Stimulated activated CD4-positive, alpha-beta T cell treated with anti-CD3 and anti-CD28 coated beads, Interleukin-2, amount 100 ng/mL, for 48 hours (primary cell): Measurements from ENCODE around the gene MARCHF3.
"Not testable (repeated sequence)": the region's sequence is repeated elsewhere in the genome, so short reads cannot be mapped to it uniquely, and the experiment has no call there.

Experiments
- DNase-seq, 2 donors: peaks; one replicate each; pipeline ENCODE4 v3.0.0-alpha.2; 2020

MARCHF3 gene

GRCh38 chr5:127011153-127011552 is 19.2 kb downstream of the MARCHF3 start:
- no peak for DNase-seq

DNA sequence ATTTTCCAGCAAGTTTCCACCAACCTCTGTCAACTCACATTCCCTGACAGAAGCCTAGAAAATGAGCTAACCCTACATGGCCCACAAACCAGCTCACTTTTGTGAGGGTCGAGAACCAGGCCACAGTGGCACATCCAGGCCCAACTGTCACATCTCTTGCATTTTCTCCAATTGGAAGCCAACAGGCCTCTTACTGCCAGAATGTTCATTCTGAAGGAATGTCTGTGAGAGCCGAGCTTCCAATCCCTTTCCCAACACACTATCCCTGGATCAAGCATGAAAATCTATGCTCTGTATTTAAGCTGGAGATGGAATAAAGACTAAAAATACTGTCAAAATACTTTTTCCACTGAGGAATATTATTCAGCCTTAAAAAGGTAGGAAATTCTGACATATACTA is 20.0 kb downstream of the MARCHF3 start:
- no peak for DNase-seq

- DNase-seq = no peak
These were observed 20.6 kb downstream of the MARCHF3 start for GRCh38 chr5:127009784-127010183.

GRCh38 chr5:127008300-127008975 is 21.9 kb downstream of the MARCHF3 start:
- DNase-seq = no peak

GRCh38 chr5:127007522-127007921 is 22.8 kb downstream of the MARCHF3 start:
- DNase-seq = no peak

- DNase-seq = no peak
These were observed 23.6 kb downstream of the MARCHF3 start for GRCh38 chr5:127006744-127007143.

DNA sequence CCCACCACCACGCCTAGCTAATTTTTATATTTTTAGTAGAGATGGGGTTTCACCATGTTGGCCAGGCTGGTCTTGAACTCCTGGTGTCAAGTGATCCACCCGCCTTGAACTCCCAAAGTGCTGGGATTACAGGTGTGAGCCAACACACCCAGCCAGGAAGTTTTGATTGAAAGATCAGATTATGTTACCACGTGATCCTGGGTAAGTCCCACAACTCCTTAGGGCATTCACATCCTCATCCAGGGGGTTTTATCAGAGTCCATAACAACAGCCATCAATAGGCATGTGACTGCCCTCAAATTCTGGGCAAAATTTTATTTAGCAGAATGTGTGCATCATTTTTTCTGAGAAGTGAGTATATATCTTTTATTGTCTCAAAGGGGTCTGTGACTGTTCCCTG is 25.1 kb downstream of the MARCHF3 start:
- DNase-seq = not testable (repeated sequence)

DNA sequence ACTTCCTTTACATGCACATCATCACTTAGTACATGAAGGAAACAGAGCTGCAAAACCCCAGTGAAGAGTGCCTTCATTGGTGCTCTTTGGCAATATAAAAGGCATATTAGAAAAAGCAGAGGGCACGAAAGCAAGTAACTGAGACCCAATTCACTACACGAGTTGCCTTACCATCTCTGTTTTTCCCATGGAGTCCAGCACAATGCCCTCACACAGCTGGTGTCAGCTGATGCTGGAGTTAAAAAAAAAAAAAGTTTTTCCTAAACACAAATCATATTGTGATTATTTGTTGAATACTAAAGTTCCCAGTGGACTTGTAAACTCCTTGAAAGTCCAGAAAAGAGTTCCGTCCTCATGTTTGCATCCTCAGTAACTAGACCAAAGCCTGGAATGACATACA is 25.6 kb downstream of the MARCHF3 start:
- no peak for DNase-seq

GRCh38 chr5:127003798-127004495 is 26.4 kb downstream of the MARCHF3 start:
- DNase-seq = no peak

DNA sequence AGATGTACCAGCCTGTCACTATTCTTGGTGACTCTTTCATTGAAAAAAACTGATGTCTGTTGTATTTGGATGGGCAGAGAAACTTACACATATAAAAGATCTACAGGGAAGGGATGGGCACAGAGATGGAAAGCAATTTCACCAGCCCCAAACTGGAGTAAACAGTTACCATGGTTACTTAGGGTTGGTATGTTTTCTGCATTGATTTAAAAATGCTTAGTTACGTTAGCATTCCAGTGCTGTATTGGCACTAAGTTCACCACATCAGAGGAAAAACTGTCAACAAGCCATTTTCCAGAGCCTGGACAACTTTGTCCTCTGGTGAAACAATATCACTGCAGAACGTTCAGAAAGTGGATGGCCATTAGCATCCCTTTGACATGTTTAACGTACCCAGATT is 28.0 kb downstream of the MARCHF3 start:
- DNase-seq = no peak

- DNase-seq = no peak
These were observed 28.6 kb downstream of the MARCHF3 start for GRCh38 chr5:127001621-127002296.

GRCh38 chr5:126998895-126999570 is 31.3 kb downstream of the MARCHF3 start:
- DNase-seq = no peak

DNA sequence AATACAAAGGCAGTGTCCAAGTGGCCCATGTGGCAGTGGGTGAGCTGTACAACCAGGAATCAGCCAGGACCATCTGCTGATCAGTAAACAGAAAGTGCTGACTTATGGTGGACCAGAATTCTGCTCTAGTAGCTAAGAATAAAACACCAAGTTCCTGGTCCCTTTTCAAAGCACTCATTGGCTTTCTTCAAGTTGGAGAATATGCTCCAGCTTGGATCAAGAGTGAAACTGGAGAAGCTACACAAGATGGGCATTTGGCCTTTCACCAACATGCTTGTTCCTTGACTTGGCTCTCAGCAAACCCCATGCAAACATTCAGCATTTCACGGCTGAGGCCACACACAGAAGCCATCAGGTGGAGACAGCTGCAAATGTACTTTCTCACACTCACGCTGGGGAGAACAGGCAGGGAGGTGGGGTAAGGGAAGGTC is 32.1 kb downstream of the MARCHF3 start:
- DNase-seq = no peak

- no peak for DNase-seq
These were observed 34.7 kb downstream of the MARCHF3 start for GRCh38 chr5:126995689-126996088.

DNA sequence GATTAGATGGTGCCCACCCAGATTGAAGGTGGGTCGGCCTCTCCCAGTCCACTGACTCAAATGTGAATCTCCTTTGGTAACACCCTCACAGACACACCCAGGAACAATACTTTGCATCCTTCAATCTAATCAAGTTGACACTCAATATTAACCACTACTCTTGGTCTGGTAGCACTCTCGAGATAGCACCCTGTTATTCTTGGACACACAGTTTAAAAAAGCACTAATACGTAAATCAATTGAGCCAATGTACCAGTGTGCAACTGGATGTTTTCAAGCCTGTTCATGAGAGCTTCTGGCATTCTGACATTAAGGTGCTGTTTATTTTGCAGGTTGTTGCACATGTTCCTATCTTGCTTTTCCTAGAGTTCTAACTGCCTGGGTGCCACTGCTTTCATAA is 35.3 kb downstream of the MARCHF3 start:
- no peak for DNase-seq

- DNase-seq = no peak
These were observed 35.9 kb downstream of the MARCHF3 start for GRCh38 chr5:126994485-126994884.

DNA sequence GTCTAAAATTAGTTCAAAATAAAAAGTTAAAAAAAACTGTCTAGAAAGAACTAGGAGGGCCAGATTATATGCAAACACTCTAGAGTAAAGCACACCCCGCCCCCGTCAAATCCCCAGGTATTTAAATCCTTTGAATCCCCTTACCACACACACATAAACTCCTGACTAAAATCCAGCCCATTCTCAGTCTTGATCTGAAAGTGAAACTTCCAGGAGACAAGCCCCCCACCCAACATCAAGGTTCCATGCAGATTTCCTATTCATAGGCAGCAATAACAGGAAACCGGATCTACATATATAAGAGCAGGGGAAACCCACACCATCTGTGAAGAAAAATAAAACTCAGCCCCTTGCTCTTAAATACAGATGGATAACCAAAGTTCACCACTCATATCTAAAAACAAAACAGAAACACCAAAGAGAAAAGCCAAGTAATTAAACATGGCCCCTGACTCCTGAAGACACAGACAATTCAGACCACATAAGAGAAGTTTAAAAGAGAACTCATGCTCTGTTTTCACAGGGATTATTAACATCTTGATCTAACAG is 42.3 kb downstream of the MARCHF3 start:
- peak in 1 of 2 donors; percentile 2 for DNase-seq

- no peak for DNase-seq
These were observed 43.0 kb downstream of the MARCHF3 start for GRCh38 chr5:126987271-126987899.

- DNase-seq = no peak
These were observed 45.7 kb downstream of the MARCHF3 start for GRCh38 chr5:126984632-126985031.

DNA sequence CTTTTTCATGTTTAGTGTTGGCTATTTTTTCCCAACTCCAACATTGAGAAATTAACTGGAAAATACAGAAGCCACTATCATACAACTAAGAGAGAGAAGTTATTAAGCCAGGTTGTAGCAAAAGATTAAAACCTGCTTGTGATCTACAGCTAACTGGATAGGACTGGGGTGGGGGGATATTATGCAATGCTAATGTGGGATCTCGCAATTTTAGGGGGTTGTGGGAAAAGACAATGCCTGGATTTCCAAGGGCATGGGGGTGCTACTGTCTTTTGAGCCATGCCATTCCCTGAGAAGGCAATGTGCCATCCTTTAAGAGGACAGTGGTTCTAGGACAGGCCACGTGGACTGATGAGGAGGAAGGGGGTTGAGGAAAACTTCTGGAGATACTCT is 46.5 kb downstream of the MARCHF3 start:
- DNase-seq = no peak

- DNase-seq = no peak
These were observed 47.2 kb downstream of the MARCHF3 start for GRCh38 chr5:126982926-126983873.
